Measurements from ENCODE around the gene MAP4K1. TPM values are rescaled to one million over a fixed set of nuclear protein-coding genes. Genes with fewer than 3 reads are reported as not detected.
A peak's percentile ranks its signal among the peaks of the same experiment; 100 is the strongest.

Gene MAP4K1
- total RNA-seq, 1 experiment from 2014 or later = 3.5 TPM

GRCh38 chr19:38665950-38666662 is 48.4 kb upstream of the MAP4K1 start:
- no peak overlapping the region for H3K4me3 ChIP-seq
- peaks cover 24% of the 10 kb centered on the region for H3K36me3 ChIP-seq (ENCODE audit: low read depth)
- H3K9me3 ChIP-seq (ENCODE audit: insufficient read depth, low read depth) = no peaks in the 10 kb centered on the region
- POLR2A ChIA-PET (ENCODE audit: unreplicated experiment) = interaction anchor here (0.7 to 0.9 kb wide), 2 partner anchors 20 to 53 kb away, joined by 3 to 6 read pairs; no protein-coding TSS in a partner anchor
- H3F3A ChIP-seq (ENCODE audit: insufficient read depth, low read depth) = peaks cover 94% of the 10 kb centered on the region
- no peak overlapping the region for H2AFZ ChIP-seq
- H3K4me2 ChIP-seq = peak overlapping the region; percentile 40
- peaks cover 88% of the 10 kb centered on the region for H4K20me1 ChIP-seq (ENCODE audit: insufficient read depth)
- peaks cover 100% of the 10 kb centered on the region for H3K79me2 ChIP-seq (ENCODE audit: low read depth)
- CTCF ChIA-PET = no interaction called here
- intact Hi-C loops (cut with micrococcal nuclease; ENCODE audit: unreplicated experiment) = loop anchor here (1.0 to 2.0 kb wide), 3 partner anchors 17 to 29 kb away; no protein-coding TSS in a partner anchor
- H3K27me3 ChIP-seq (ENCODE audit: insufficient read depth, low read depth) = no peaks in the 10 kb centered on the region
- TF ChIP-seq, protein P1, sequence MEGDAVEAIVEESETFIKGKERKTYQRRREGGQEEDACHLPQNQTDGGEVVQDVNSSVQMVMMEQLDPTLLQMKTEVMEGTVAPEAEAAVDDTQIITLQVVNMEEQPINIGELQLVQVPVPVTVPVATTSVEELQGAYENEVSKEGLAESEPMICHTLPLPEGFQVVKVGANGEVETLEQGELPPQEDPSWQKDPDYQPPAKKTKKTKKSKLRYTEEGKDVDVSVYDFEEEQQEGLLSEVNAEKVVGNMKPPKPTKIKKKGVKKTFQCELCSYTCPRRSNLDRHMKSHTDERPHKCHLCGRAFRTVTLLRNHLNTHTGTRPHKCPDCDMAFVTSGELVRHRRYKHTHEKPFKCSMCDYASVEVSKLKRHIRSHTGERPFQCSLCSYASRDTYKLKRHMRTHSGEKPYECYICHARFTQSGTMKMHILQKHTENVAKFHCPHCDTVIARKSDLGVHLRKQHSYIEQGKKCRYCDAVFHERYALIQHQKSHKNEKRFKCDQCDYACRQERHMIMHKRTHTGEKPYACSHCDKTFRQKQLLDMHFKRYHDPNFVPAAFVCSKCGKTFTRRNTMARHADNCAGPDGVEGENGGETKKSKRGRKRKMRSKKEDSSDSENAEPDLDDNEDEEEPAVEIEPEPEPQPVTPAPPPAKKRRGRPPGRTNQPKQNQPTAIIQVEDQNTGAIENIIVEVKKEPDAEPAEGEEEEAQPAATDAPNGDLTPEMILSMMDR (conservative IDR thresholded peaks at IDR 0.05) = no peak
- no peak for TF ChIP-seq EZH2 (IDR thresholded peaks at IDR 0.05; ENCODE audit: low read depth)
- H3K27ac ChIP-seq = peak overlapping the region; percentile 66
- H3K9me2 ChIP-seq (ENCODE audit: insufficient read depth) = no peaks in the 10 kb centered on the region
- peaks cover 74% of the 10 kb centered on the region for H3K4me1 ChIP-seq (replicated peaks; ENCODE audit: insufficient read depth)
- BruUV-seq (replicated peaks) = no TSS peak
- DNase-seq = peak; percentile 69 to 81

GRCh38 chr19:38665219-38665931 is 47.6 kb upstream of the MAP4K1 start:
- H3K4me3 ChIP-seq = no peak overlapping the region
- DNase-seq = no peak
- H4K20me1 ChIP-seq (ENCODE audit: insufficient read depth) = peaks cover 83% of the 10 kb centered on the region
- no peaks in the 10 kb centered on the region for H3K9me2 ChIP-seq (ENCODE audit: insufficient read depth)
- no peaks in the 10 kb centered on the region for H3K9me3 ChIP-seq (ENCODE audit: insufficient read depth, low read depth)
- H3F3A ChIP-seq (ENCODE audit: insufficient read depth, low read depth) = peaks cover 94% of the 10 kb centered on the region
- H2AFZ ChIP-seq = no peak overlapping the region
- TF ChIP-seq EZH2 (IDR thresholded peaks at IDR 0.05; ENCODE audit: low read depth) = no peak
- TF ChIP-seq, protein P1 (conservative IDR thresholded peaks at IDR 0.05) = no peak
- peaks cover 31% of the 10 kb centered on the region for H3K36me3 ChIP-seq (ENCODE audit: low read depth)
- TSS peak; percentile 80 for BruUV-seq (replicated peaks)
- peaks cover 82% of the 10 kb centered on the region for H3K4me1 ChIP-seq (replicated peaks; ENCODE audit: insufficient read depth)
- ChIA-PET POLR2A (ENCODE audit: unreplicated experiment) (interaction anchor here (0.5 to 1.0 kb wide), 6 partner anchors 21 to 70 kb away, joined by 3 to 9 read pairs (median 3); no protein-coding TSS in a partner anchor), CTCF (no interaction called here)
- peaks cover 100% of the 10 kb centered on the region for H3K79me2 ChIP-seq (ENCODE audit: low read depth)
- H3K4me2 ChIP-seq = peak overlapping the region; percentile 40
- H3K27ac ChIP-seq = peak overlapping the region; percentile 66
- no peaks in the 10 kb centered on the region for H3K27me3 ChIP-seq (ENCODE audit: insufficient read depth, low read depth)
- intact Hi-C loops (cut with micrococcal nuclease; ENCODE audit: unreplicated experiment) = no loop called here

DNA sequence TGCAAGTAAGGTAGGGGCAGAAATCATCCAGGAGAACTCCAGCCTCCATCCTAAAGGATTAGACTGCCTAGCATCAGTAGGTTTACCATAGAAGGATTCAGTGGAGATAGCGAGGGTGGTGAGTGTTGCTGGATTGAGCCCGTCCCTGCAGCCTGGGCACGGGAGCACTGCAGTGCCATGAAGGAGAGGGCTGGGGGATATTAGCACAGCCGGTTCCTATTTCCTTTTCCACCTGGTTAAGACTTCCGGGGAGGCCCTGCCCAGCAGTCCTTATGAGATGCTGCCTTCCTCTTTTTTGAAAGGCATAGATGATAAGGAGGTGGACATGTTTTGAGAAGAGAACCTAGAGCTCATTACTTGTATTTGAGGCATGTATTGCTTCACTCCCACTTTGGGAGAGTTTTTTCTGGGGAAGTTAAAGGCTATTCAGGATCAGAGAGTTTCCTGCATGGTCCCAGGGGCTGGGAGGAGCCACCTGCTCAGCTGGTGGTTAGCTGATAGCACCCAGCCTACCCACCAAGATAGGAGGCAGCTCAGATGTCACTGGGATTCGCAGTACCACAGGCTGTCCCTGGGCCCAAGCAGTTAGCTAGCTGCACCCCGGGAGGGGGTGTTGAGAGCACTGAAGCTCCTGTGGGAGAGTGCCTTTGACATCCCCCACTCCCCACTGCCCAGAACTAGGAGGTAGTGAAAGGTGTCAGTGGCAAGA is 46.9 kb upstream of the MAP4K1 start:
- Histone ChIP-seq H3K4me3 (no peak overlapping the region), H3F3A (ENCODE audit: insufficient read depth, low read depth) (peaks cover 94% of the 10 kb centered on the region), H3K27ac (peak overlapping the region; percentile 66), H3K4me1 (replicated peaks; ENCODE audit: insufficient read depth) (peaks cover 88% of the 10 kb centered on the region), H4K20me1 (ENCODE audit: insufficient read depth) (peaks cover 76% of the 10 kb centered on the region), H3K36me3 (ENCODE audit: low read depth) (peaks cover 30% of the 10 kb centered on the region), H3K4me2 (peak overlapping the region; percentile 40), H3K79me2 (ENCODE audit: low read depth) (peaks cover 100% of the 10 kb centered on the region), H2AFZ (no peak overlapping the region), H3K27me3 (ENCODE audit: insufficient read depth, low read depth) (no peaks in the 10 kb centered on the region), H3K9me2 (ENCODE audit: insufficient read depth) (no peaks in the 10 kb centered on the region), H3K9me3 (ENCODE audit: insufficient read depth, low read depth) (no peaks in the 10 kb centered on the region)
- ChIA-PET CTCF (interaction anchor here (0.6 kb wide), 1 partner anchor 15 kb away, joined by 4 read pairs; no protein-coding TSS in a partner anchor), POLR2A (ENCODE audit: unreplicated experiment) (interaction anchor here (0.5 to 1.0 kb wide), 7 partner anchors 16 to 71 kb away, joined by 3 to 18 read pairs (median 3); no protein-coding TSS in a partner anchor)
- BruUV-seq (replicated peaks) = no TSS peak
- intact Hi-C loops (cut with micrococcal nuclease; ENCODE audit: unreplicated experiment) = no loop called here
- DNase-seq = no peak
- TF ChIP-seq, protein P1 (conservative IDR thresholded peaks at IDR 0.05) = no peak
- TF ChIP-seq EZH2 (IDR thresholded peaks at IDR 0.05; ENCODE audit: low read depth) = no peak
